Spleen (tissue), 11 donors: ENCODE measurements around the gene LMBRD2. TPM values are rescaled to one million over a fixed set of nuclear protein-coding genes. Genes with fewer than 3 reads are reported as not detected.

Experiments
- DNase-seq: peaks from one replicate; pipeline ENCODE4 v3.0.0-alpha.2; 2020
- H3K27ac ChIP-seq, 8 donors: fragments of 200-600 bp; sonication (generic) in 7 of 8; 1 replicate in 4 of 8; 2 replicates in 4 of 8; pipeline versions ENCODE4 v1.5.0 to v1.8.0; 2016 to 2021; ENCODE audit warnings: inconsistent platforms in 4 of 8, mild to moderate bottlenecking in 4 of 8, moderate library complexity in 1 of 8
- H3K27me3 ChIP-seq, 7 donors: fragments of 200-600 bp; sonication (generic) in 6 of 7; replicated peaks in 1 of 7; 1 replicate in 4 of 7; 2 replicates in 3 of 7; pipeline versions ENCODE4 v1.5.0 to v1.8.0; 2016 to 2021; ENCODE audit warnings: inconsistent platforms in 3 of 7, mild to moderate bottlenecking in 1 of 7
- H3K36me3 ChIP-seq, 6 donors: fragments of 200-600 bp; sonication (generic) in 5 of 6; 1 replicate in 4 of 6; 2 replicates in 2 of 6; pipeline versions ENCODE4 v1.5.0 to v1.8.0; 2016 to 2021; ENCODE audit warnings: inconsistent platforms in 2 of 6
- H3K4me1 ChIP-seq, 6 donors: fragments of 200-600 bp; sonication (generic) in 5 of 6; 1 replicate in 3 of 6; 2 replicates in 3 of 6; pipeline versions ENCODE4 v1.5.0 to v1.8.0; 2016 to 2021; ENCODE audit warnings: inconsistent platforms in 3 of 6
- H3K4me3 ChIP-seq, 8 donors: fragments of 200-600 bp; sonication (generic) in 7 of 8; 1 replicate in 4 of 8; 2 replicates in 4 of 8; pipeline versions ENCODE4 v1.5.0 to v1.8.0; 2016 to 2021; ENCODE audit warnings: inconsistent platforms in 4 of 8, mild to moderate bottlenecking in 4 of 8, moderate library complexity in 2 of 8
- H3K9me3 ChIP-seq, 8 donors: fragments of 200-600 bp; sonication (generic) in 7 of 8; 1 replicate in 4 of 8; 2 replicates in 4 of 8; pipeline versions ENCODE4 v1.5.0 to v1.8.0; 2016 to 2021; ENCODE audit warnings: inconsistent platforms in 4 of 8
- CTCF ChIP-seq, 11 experiments: fragments of 200-600 bp in 7 of 11; fragments of 450-650 bp in 4 of 11; sonication (generic) in 4 of 11; IDR thresholded peaks in 8 of 11; conservative IDR thresholded peaks in 3 of 11; 1 replicate in 7 of 11; 2 replicates in 4 of 11; pipeline versions ENCODE4 v1.4.0 to v1.8.0; 2016 to 2021; ENCODE audit warnings: antibody characterized with exemption in 11 of 11, inconsistent platforms in 4 of 11, mild to moderate bottlenecking in 1 of 11
- POLR2A ChIP-seq, 3 donors: fragments of 450-650 bp; IDR thresholded peaks; one replicate each; pipeline ENCODE4 v1.5.1; 2017; ENCODE audit warnings: antibody characterized with exemption in 3 of 3, mild to moderate bottlenecking in 1 of 3
- POLR2AphosphoS5 ChIP-seq, 3 donors: sonication (generic); formaldehyde crosslinking; IDR thresholded peaks; one replicate each; pipeline ENCODE4 v1.5.1; 2017; ENCODE audit warnings: antibody characterized with exemption in 3 of 3
- WGBS, 5 donors: extraction: QIAGEN DNeasy Blood & Tissue Kit in 3 of 5; methylation state at CpG; one replicate each; pipeline versions ENCODE4 v1.1.5 to v1.1.7; 2013 to 2018; 5-methylcytosine and 5-hydroxymethylcytosine counted together
- intact Hi-C: fragments of 100-400 bp; cut with DNase I; formaldehyde crosslinking; loops from one replicate; pipeline ENCODE4 v1.15.0; 2023; ENCODE audit warnings: low total_unique reads
- polyA plus RNA-seq, 3 donors: library from polyadenylated mRNA; stranded (reverse); fragments of 200-250 nt; gene quantifications; one replicate each; pipeline ENCODE4 v1.2.1, GENCODE V29; 2013
- total RNA-seq, 7 donors: library from RNA; depleted of rRNA in 3 of 7; stranded (reverse); fragments of >200 nt in 3 of 7; fragmentation: NEBNext Ultra II Directional in 4 of 7; extraction: Animal tissue kit (Norgen Biotek cat#: 25700) in 4 of 7; gene quantifications; one replicate each; pipeline versions ENCODE4 v1.1.0 to v1.2.1, GENCODE V29; 2016 to 2021
- donor health status: healthy with polysubstance abuse.
- donor health status: DM: no; HTN: no; CAD: no; lungs with moderate emphysema.
- donor health status: DM: no; HTN: no; CAD: no.
- donor health status: Bipolar disorder and iron deficiency.
- donor health status: healthy.
- donor health status: DM: no; HTN: no; CAD: no.
- donor health status: DM: yes; HTN: yes; CAD: no.

The LMBRD2 gene
- total and polyA plus RNA-seq, 10 donors, result 1.4 to 19.5 (median 12.2) TPM

GRCh38 chr5:36105819-36106218 is 45.9 kb downstream of the LMBRD2 start:
- intact Hi-C loops, result no loop called here
- TF ChIP-seq POLR2AphosphoS5 (IDR thresholded peaks at IDR 0.05) (no peak), POLR2A (IDR thresholded peaks at IDR 0.05) (no peak), CTCF (IDR thresholded peaks at IDR 0.05 in 8 of 11, conservative IDR thresholded peaks at IDR 0.05 in 3 of 11) (no peak)
- Histone ChIP-seq H3K36me3 (peaks cover 0 to 91% (median 51%) of the 10 kb centered on the region in 6 donors), H3K27me3 (no peaks in the 10 kb centered on the region), H3K27ac (no peak overlapping the region), H3K4me1 (no peaks in the 10 kb centered on the region), H3K9me3 (no peaks in the 10 kb centered on the region), H3K4me3 (no peak overlapping the region)
- DNase-seq, result no peak
- 94 to 98% (median 95%) methylated on average over 2 of the region's 2 CpGs for WGBS, 5 donors

GRCh38 chr5:36099748-36100147 is 51.9 kb downstream of the LMBRD2 start:
- H3K36me3 ChIP-seq, result peaks cover 0 to 33% (median 14%) of the 10 kb centered on the region in 6 donors
- no peaks in the 10 kb centered on the region for H3K4me1 ChIP-seq
- no peak overlapping the region for H3K27ac ChIP-seq
- intact Hi-C loops, result no loop called here
- H3K4me3 ChIP-seq, result no peak overlapping the region
- 89 to 96% (median 92%) methylated on average over 3 of the region's 3 CpGs for WGBS, 5 donors
- no peak for DNase-seq
- no peaks in the 10 kb centered on the region for H3K27me3 ChIP-seq
- TF ChIP-seq CTCF (IDR thresholded peaks at IDR 0.05 in 8 of 11, conservative IDR thresholded peaks at IDR 0.05 in 3 of 11) (no peak), POLR2AphosphoS5 (IDR thresholded peaks at IDR 0.05) (no peak), POLR2A (IDR thresholded peaks at IDR 0.05) (no peak)
- H3K9me3 ChIP-seq, result no peaks in the 10 kb centered on the region

GRCh38 chr5:36096486-36096885 is 55.2 kb downstream of the LMBRD2 start:
- intact Hi-C loops, result no loop called here
- TF ChIP-seq POLR2AphosphoS5 (IDR thresholded peaks at IDR 0.05), result no peak
- TF ChIP-seq CTCF (IDR thresholded peaks at IDR 0.05 in 8 of 11, conservative IDR thresholded peaks at IDR 0.05 in 3 of 11), result no peak
- TF ChIP-seq POLR2A (IDR thresholded peaks at IDR 0.05), result no peak
- no peak overlapping the region for H3K4me3 ChIP-seq

GRCh38 chr5:36089989-36090388 is 61.7 kb downstream of the LMBRD2 start:
- WGBS, 5 donors, result 59 to 73% (median 72%) methylated on average over 2 of the region's 2 CpGs
- Histone ChIP-seq H3K36me3 (no peaks in the 10 kb centered on the region), H3K4me3 (no peak overlapping the region), H3K27ac (no peak overlapping the region), H3K27me3 (no peaks in the 10 kb centered on the region), H3K4me1 (no peaks in the 10 kb centered on the region), H3K9me3 (peaks cover 0 to 16% (median 10%) of the 10 kb centered on the region in 8 donors)
- TF ChIP-seq POLR2AphosphoS5 (IDR thresholded peaks at IDR 0.05) (no peak), CTCF (IDR thresholded peaks at IDR 0.05 in 8 of 11, conservative IDR thresholded peaks at IDR 0.05 in 3 of 11) (peak in 4 of 11 experiments; percentile 10 to 20 (median 16))
- DNase-seq, result no peak
- intact Hi-C loops, result no loop called here

More at GRCh38 chr5:36096486-36096885, 55.2 kb downstream of the LMBRD2 start:
- H3K4me1 ChIP-seq, result no peaks in the 10 kb centered on the region
- H3K27me3 ChIP-seq, result no peaks in the 10 kb centered on the region
- H3K27ac ChIP-seq, result no peak overlapping the region
- H3K9me3 ChIP-seq, result peaks cover 0 to 8% (median 1%) of the 10 kb centered on the region in 8 donors
- DNase-seq, result no peak
- peaks cover 0 to 3% (median 0%) of the 10 kb centered on the region in 6 donors for H3K36me3 ChIP-seq
